GM23248 (cell line): ENCODE data around the gene BCKDHB. TPM values are rescaled to one million over a fixed set of nuclear protein-coding genes. Genes with fewer than 3 reads are reported as not detected.

ENCODE experiments used
- DNase-seq: peaks from one replicate; pipeline ENCODE4 v3.0.0-alpha.2; 2015
- H2AFZ ChIP-seq: fragments of 200-600 bp; sonication (generic); 2 replicates; pipeline ENCODE4 v1.6.1; 2016; ENCODE audit warnings: antibody characterized with exemption
- H3F3A ChIP-seq: fragments of 200-600 bp; sonication (generic); 2 replicates; pipeline ENCODE4 v1.6.1; 2016; ENCODE audit warnings: mild to moderate bottlenecking, antibody characterized with exemption, mixed run types; ENCODE audit not compliant: insufficient read depth
- H3K27ac ChIP-seq: fragments of 200-600 bp; sonication (generic); 2 replicates; pipeline ENCODE4 v1.5.1; 2016; ENCODE audit warnings: mild to moderate bottlenecking
- H3K27me3 ChIP-seq: fragments of 200-600 bp; sonication (generic); replicated peaks from 2 replicates; pipeline ENCODE4 v1.6.1; 2016; ENCODE audit warnings: mild to moderate bottlenecking; ENCODE audit not compliant: insufficient read depth
- H3K36me3 ChIP-seq: fragments of 200-600 bp; sonication (generic); 2 replicates; pipeline ENCODE4 v1.6.1; 2016; ENCODE audit warnings: low read depth, mild to moderate bottlenecking
- H3K4me1 ChIP-seq: fragments of 200-600 bp; sonication (generic); 2 replicates; pipeline ENCODE4 v1.6.1; 2016; ENCODE audit warnings: mild to moderate bottlenecking; ENCODE audit not compliant: insufficient read depth
- H3K4me2 ChIP-seq: fragments of 200-600 bp; sonication (generic); one replicate; pipeline ENCODE4 v1.6.1; 2016; ENCODE audit warnings: mild to moderate bottlenecking; ENCODE audit not compliant: unreplicated experiment
- H3K4me3 ChIP-seq: fragments of 200-600 bp; sonication (generic); 2 replicates; pipeline ENCODE4 v1.5.1; 2016; ENCODE audit warnings: mild to moderate bottlenecking
- H3K79me2 ChIP-seq: fragments of 200-600 bp; sonication (generic); 2 replicates; pipeline ENCODE4 v1.6.1; 2016; ENCODE audit warnings: mild to moderate bottlenecking; ENCODE audit not compliant: insufficient read depth
- H3K9ac ChIP-seq: fragments of 200-600 bp; sonication (generic); 2 replicates; pipeline ENCODE4 v1.6.1; 2016; ENCODE audit warnings: mild to moderate bottlenecking
- H3K9me2 ChIP-seq: fragments of 200-600 bp; sonication (generic); 2 replicates; pipeline ENCODE4 v1.6.1; 2016; ENCODE audit warnings: mixed run types, mild to moderate bottlenecking, moderate library complexity; ENCODE audit not compliant: insufficient read depth
- H3K9me3 ChIP-seq: fragments of 200-600 bp; sonication (generic); one replicate; pipeline ENCODE4 v1.6.1; 2017; ENCODE audit warnings: low read depth
- H4K20me1 ChIP-seq: fragments of 200-600 bp; sonication (generic); 2 replicates; pipeline ENCODE4 v1.6.0; 2016; ENCODE audit not compliant: insufficient read depth
- EZH2 ChIP-seq: fragments of 200-600 bp; sonication (generic); IDR thresholded peaks from 2 replicates; pipeline ENCODE4 v1.6.1; 2018; ENCODE audit warnings: antibody characterized with exemption, mild to moderate bottlenecking; ENCODE audit not compliant: insufficient read depth, poor library complexity, severe bottlenecking
- EZH2phosphoT487 ChIP-seq: fragments of 200-600 bp; sonication (generic); IDR thresholded peaks from 2 replicates; pipeline ENCODE4 v1.6.1; 2018; ENCODE audit warnings: antibody characterized with exemption, moderate library complexity, mild to moderate bottlenecking, low read depth; ENCODE audit not compliant: insufficient read depth
- WGBS, 2 experiments: methylation state at CpG; one replicate each; pipeline ENCODE4 v1.1.6; 2015 to 2017; ENCODE audit warnings: low lambda C conversion rate in 2 of 2, low coverage in 1 of 2; ENCODE audit errors: missing lambda C conversion rate in 2 of 2; 5-methylcytosine and 5-hydroxymethylcytosine counted together
- in situ Hi-C: fragments of 300-500 bp; cut with MboI; formaldehyde crosslinking; loops from 2 replicates; pipeline ENCODE4 v1.15.0; 2020
- polyA plus RNA-seq: library from polyadenylated mRNA; unstranded; fragments of >200 nt; fragmentation: Nextera tagmentation; extraction: Ambion mirVana; gene quantifications from 2 replicates; pipeline ENCODE4 v1.2.1, GENCODE V29; 2016
- total RNA-seq: library from RNA; depleted of rRNA; stranded (reverse); fragments of >200 nt; shearing (Covaris generic); gene quantifications from 2 replicates; pipeline ENCODE4 v1.2.3, GENCODE V29; 2014

Gene BCKDHB
- total and polyA plus RNA-seq, 2 experiments from 2014 or later = 18.4 to 33.8 TPM

GRCh38 chr6:80226151-80226550 lies 119.7 kb downstream of the BCKDHB start:
- TF ChIP-seq EZH2 (no peak), EZH2phosphoT487 (no peak)
- no peaks in the 10 kb centered on the region for H3K27me3 ChIP-seq
- no peak overlapping the region for H3K9ac ChIP-seq
- H2AFZ ChIP-seq = no peak overlapping the region
- no peaks in the 10 kb centered on the region for H3K36me3 ChIP-seq
- peaks cover 22% of the 10 kb centered on the region for H3F3A ChIP-seq
- in situ Hi-C loops = no loop called here
- 98 to 100% methylated on average over 3 of the region's 3 CpGs for WGBS, 2 experiments
- DNase-seq = no peak
- no peak overlapping the region for H3K4me2 ChIP-seq
- no peaks in the 10 kb centered on the region for H4K20me1 ChIP-seq
- H3K9me3 ChIP-seq = no peaks in the 10 kb centered on the region
- H3K27ac ChIP-seq = no peak overlapping the region
- no peak overlapping the region for H3K4me3 ChIP-seq
- no peaks in the 10 kb centered on the region for H3K9me2 ChIP-seq
- H3K79me2 ChIP-seq = no peaks in the 10 kb centered on the region
- peaks cover 29% of the 10 kb centered on the region for H3K4me1 ChIP-seq

GRCh38 chr6:80226699-80227098 lies 120.2 kb downstream of the BCKDHB start:
- DNase-seq = no peak
- no peaks in the 10 kb centered on the region for H3K27me3 ChIP-seq
- H3K9me2 ChIP-seq = no peaks in the 10 kb centered on the region
- TF ChIP-seq EZH2 (no peak), EZH2phosphoT487 (no peak)
- no peaks in the 10 kb centered on the region for H3K36me3 ChIP-seq
- H3K4me3 ChIP-seq = no peak overlapping the region
- no peak overlapping the region for H2AFZ ChIP-seq
- no peaks in the 10 kb centered on the region for H3K9me3 ChIP-seq
- 95 to 98% methylated on average over 5 of the region's 5 CpGs for WGBS, 2 experiments
- H3K9ac ChIP-seq = no peak overlapping the region
- H3K27ac ChIP-seq = no peak overlapping the region
- in situ Hi-C loops = no loop called here
- no peaks in the 10 kb centered on the region for H3K79me2 ChIP-seq
- no peak overlapping the region for H3K4me2 ChIP-seq
- no peaks in the 10 kb centered on the region for H4K20me1 ChIP-seq
- peaks cover 29% of the 10 kb centered on the region for H3K4me1 ChIP-seq
- peaks cover 22% of the 10 kb centered on the region for H3F3A ChIP-seq

DNA sequence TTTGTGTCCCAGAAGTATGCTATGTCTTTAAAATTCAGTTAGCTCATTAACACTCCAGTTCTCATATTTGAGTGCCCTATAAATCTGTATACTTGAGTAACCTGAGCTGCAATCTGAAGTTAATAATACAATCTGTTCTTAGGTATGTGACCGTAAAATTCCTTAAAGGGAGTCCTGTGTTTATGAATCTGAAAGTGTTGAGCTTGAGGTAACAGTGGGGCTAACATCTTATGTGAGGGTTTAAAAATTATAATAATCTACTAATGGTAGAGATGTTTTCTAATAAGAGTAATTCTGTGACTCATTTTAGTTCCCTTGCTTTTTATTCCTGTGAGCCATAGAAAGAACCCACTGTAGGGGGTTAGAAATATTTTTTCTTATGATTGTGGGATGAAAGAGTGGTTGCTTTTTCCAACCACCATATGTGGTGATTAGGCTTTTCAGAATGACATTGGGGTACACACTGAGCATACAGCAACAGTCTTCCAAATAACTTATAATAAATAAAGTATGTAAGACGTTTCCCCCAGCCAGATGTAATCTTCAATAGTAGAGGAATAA lies 121.2 kb downstream of the BCKDHB start:
- 53 to 64% methylated on average over 2 of the region's 2 CpGs for WGBS, 2 experiments
- H3K4me1 ChIP-seq = peaks cover 29% of the 10 kb centered on the region
- H3F3A ChIP-seq = peaks cover 22% of the 10 kb centered on the region
- no peaks in the 10 kb centered on the region for H3K36me3 ChIP-seq
- no peaks in the 10 kb centered on the region for H3K27me3 ChIP-seq
- no peaks in the 10 kb centered on the region for H3K9me2 ChIP-seq
- no peak overlapping the region for H2AFZ ChIP-seq
- no peaks in the 10 kb centered on the region for H3K79me2 ChIP-seq
- no peak overlapping the region for H3K9ac ChIP-seq
- peak overlapping the region; percentile 10 for H3K4me2 ChIP-seq
- peak; percentile 16 for DNase-seq
- no peaks in the 10 kb centered on the region for H3K9me3 ChIP-seq
- no peak overlapping the region for H3K4me3 ChIP-seq
- no peaks in the 10 kb centered on the region for H4K20me1 ChIP-seq
- no peak overlapping the region for H3K27ac ChIP-seq
- TF ChIP-seq EZH2 (no peak), EZH2phosphoT487 (no peak)
- in situ Hi-C loops = no loop called here

DNA sequence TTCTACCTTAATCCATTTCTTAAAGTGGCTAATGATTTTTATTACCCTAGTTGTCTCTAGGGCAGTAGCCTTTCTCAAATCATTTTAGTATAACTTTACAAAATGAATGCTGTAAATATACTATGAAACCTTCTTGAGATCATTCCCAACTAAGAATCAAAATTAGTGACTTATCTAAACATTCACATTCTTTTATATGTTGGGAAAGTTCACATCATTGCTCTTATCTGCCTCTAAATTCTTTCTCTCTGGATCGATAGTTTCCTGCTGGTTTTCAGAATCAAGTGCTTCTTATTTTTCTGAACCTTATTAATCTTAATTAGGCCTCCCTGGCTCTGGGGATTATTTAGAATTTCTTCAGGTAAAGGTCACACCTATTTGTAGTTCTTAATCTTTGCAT lies 126.8 kb downstream of the BCKDHB start:
- Histone ChIP-seq H3K27ac (no peak overlapping the region), H3K4me2 (no peak overlapping the region), H3K9ac (no peak overlapping the region), H3K27me3 (no peaks in the 10 kb centered on the region), H4K20me1 (no peaks in the 10 kb centered on the region), H3K36me3 (no peaks in the 10 kb centered on the region), H3K9me3 (no peaks in the 10 kb centered on the region), H3K4me1 (no peaks in the 10 kb centered on the region), H3K79me2 (no peaks in the 10 kb centered on the region), H3F3A (no peaks in the 10 kb centered on the region), H3K4me3 (no peak overlapping the region), H2AFZ (no peak overlapping the region), H3K9me2 (no peaks in the 10 kb centered on the region)
- no peak for DNase-seq
- TF ChIP-seq EZH2phosphoT487 (no peak), EZH2 (no peak)
- in situ Hi-C loops = no loop called here
- WGBS, 2 experiments = 97 to 98% methylated on average over 1 of the region's 1 CpG

- no peak overlapping the region for H3K9ac ChIP-seq
- no peaks in the 10 kb centered on the region for H3F3A ChIP-seq
- no peaks in the 10 kb centered on the region for H4K20me1 ChIP-seq
- no peak for DNase-seq
- TF ChIP-seq EZH2phosphoT487 = no peak
- TF ChIP-seq EZH2 = no peak
- H3K4me1 ChIP-seq = no peaks in the 10 kb centered on the region
- no peaks in the 10 kb centered on the region for H3K79me2 ChIP-seq
- no peak overlapping the region for H3K27ac ChIP-seq
- H3K9me2 ChIP-seq = no peaks in the 10 kb centered on the region
- H3K4me2 ChIP-seq = no peak overlapping the region
- no peak overlapping the region for H2AFZ ChIP-seq
- 86 to 91% methylated on average over 5 of the region's 5 CpGs for WGBS, 2 experiments
- H3K36me3 ChIP-seq = no peaks in the 10 kb centered on the region
- no peaks in the 10 kb centered on the region for H3K9me3 ChIP-seq
- H3K27me3 ChIP-seq = no peaks in the 10 kb centered on the region
- in situ Hi-C loops = no loop called here
- no peak overlapping the region for H3K4me3 ChIP-seq
Measured at GRCh38 chr6:80233958-80234357, 127.5 kb downstream of the BCKDHB start.
